Ovary (tissue), 9 donors: Measurements from ENCODE around the gene NOL6. TPM values are rescaled to one million over a fixed set of nuclear protein-coding genes. Genes with fewer than 3 reads are reported as not detected.
A peak's percentile ranks its signal among the peaks of the same experiment; 100 is the strongest.

Experiments used
- DNase-seq, 5 donors: peaks; one replicate each; pipeline ENCODE4 v3.0.0-alpha.2; 2019 to 2020
- H3K27ac ChIP-seq, 2 donors: fragments of 200-600 bp; one replicate each; pipeline versions ENCODE4 v1.5.1 to v1.8.0; 2019 to 2022
- H3K27me3 ChIP-seq: fragments of 200-600 bp; one replicate; pipeline ENCODE4 v1.8.0; 2022
- H3K36me3 ChIP-seq: fragments of 200-600 bp; sonication (generic); one replicate; pipeline ENCODE4 v1.5.1; 2019
- H3K4me1 ChIP-seq: one replicate; pipeline ENCODE4 v1.8.1; 2013; ENCODE audit warnings: mild to moderate bottlenecking, moderate library complexity; ENCODE audit not compliant: insufficient read depth
- H3K4me3 ChIP-seq: fragments of 200-600 bp; sonication (generic); one replicate; pipeline ENCODE4 v1.5.1; 2017
- H3K9me3 ChIP-seq, 2 donors: fragments of 200-600 bp in 1 of 2; sonication (generic) in 1 of 2; one replicate each; pipeline versions ENCODE4 v1.5.1 to v1.8.1; 2013 to 2019; ENCODE audit warnings: mild to moderate bottlenecking in 1 of 2, moderate library complexity in 1 of 2
- EP300 ChIP-seq: sonication (generic); formaldehyde crosslinking; IDR thresholded peaks from one replicate; pipeline ENCODE4 v1.6.1; 2017; ENCODE audit warnings: antibody characterized with exemption
- POLR2A ChIP-seq: fragments of 450-650 bp; IDR thresholded peaks from one replicate; pipeline ENCODE4 v1.6.1; 2017; ENCODE audit warnings: antibody characterized with exemption, mild to moderate bottlenecking, moderate library complexity
- WGBS, 3 donors: extraction: QIAGEN DNeasy Blood & Tissue Kit in 1 of 3; methylation state at CpG; one replicate each; pipeline versions ENCODE4 v1.1.5 to v1.1.7; 2013 to 2017; 5-methylcytosine and 5-hydroxymethylcytosine counted together
- intact Hi-C, 4 donors: fragments of 100-400 bp; cut with DNase I; formaldehyde crosslinking; loops; one replicate each; pipeline versions ENCODE4 v1.11.0 to v1.15.1; 2022 to 2023
- polyA plus RNA-seq, 2 donors: library from polyadenylated mRNA; stranded (reverse); fragments of 200-250 nt in 1 of 2; fragments of 350-450 nt in 1 of 2; fragmentation: Illumina TruSeq in 1 of 2; extraction: RNeasy Lipid Tissue Mini Kit (QIAGEN cat#74804) in 1 of 2; gene quantifications; one replicate each; pipeline ENCODE4 v1.2.3, GENCODE V29; 2013 to 2014
- total RNA-seq, 7 donors: library from RNA; depleted of rRNA in 2 of 7; stranded (reverse); fragments of >200 nt in 2 of 7; fragmentation: NEBNext Ultra II Directional in 3 of 7; extraction: Animal tissue kit (Norgen Biotek cat#: 25700) in 3 of 7; gene quantifications; one replicate each; pipeline versions ENCODE4 v1.1.0 to v1.2.4, GENCODE V29; 2016 to 2023
- TF ChIP-seq, protein P1 (sequence below), 3 donors: fragments of 450-650 bp in 2 of 3; fragments of 200-600 bp in 1 of 3; IDR thresholded peaks; one replicate each; pipeline versions ENCODE4 v1.5.1 to v1.8.0; 2016 to 2022; ENCODE audit warnings: antibody characterized with exemption in 3 of 3, mild to moderate bottlenecking in 1 of 3
- donor health status: DM: no; HTN: no; CAD: no; lungs with moderate emphysema.
- donor health status: DM: no; HTN: no; CAD: no.
- donor health status: Bipolar disorder and iron deficiency.
- donor health status: DM: yes; HTN: yes; CAD: no.
- donor health status: DM: no; HTN: no; CAD: no.
- donor health status: DM: yes; HTN: yes; CAD: no.

Gene NOL6
- total and polyA plus RNA-seq, 9 donors, result 11.7 to 50.5 (median 25.0) TPM

GRCh38 chr9:33452828-33453271, 20.9 kb downstream of the NOL6 start:
- intact Hi-C loops, result no loop called here
- H3K36me3 ChIP-seq, result no peaks in the 10 kb centered on the region
- 14 to 24% (median 18%) methylated on average over 7 of the region's 7 CpGs for WGBS, 3 donors
- H3K9me3 ChIP-seq, result no peaks in the 10 kb centered on the region
- peak in 3 of 5 donors; percentile 36 to 50 (median 44) for DNase-seq
- no peak overlapping the region for H3K4me3 ChIP-seq
- H3K4me1 ChIP-seq, result peaks cover under 1% of the 10 kb centered on the region
- H3K27ac ChIP-seq, result no peak overlapping the region
- TF ChIP-seq POLR2A, result no peak
- TF ChIP-seq, protein P1, sequence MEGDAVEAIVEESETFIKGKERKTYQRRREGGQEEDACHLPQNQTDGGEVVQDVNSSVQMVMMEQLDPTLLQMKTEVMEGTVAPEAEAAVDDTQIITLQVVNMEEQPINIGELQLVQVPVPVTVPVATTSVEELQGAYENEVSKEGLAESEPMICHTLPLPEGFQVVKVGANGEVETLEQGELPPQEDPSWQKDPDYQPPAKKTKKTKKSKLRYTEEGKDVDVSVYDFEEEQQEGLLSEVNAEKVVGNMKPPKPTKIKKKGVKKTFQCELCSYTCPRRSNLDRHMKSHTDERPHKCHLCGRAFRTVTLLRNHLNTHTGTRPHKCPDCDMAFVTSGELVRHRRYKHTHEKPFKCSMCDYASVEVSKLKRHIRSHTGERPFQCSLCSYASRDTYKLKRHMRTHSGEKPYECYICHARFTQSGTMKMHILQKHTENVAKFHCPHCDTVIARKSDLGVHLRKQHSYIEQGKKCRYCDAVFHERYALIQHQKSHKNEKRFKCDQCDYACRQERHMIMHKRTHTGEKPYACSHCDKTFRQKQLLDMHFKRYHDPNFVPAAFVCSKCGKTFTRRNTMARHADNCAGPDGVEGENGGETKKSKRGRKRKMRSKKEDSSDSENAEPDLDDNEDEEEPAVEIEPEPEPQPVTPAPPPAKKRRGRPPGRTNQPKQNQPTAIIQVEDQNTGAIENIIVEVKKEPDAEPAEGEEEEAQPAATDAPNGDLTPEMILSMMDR (IDR thresholded peaks at IDR 0.05), result no peak
- TF ChIP-seq EP300, result no peak
- no peaks in the 10 kb centered on the region for H3K27me3 ChIP-seq

GRCh38 chr9:33450621-33451146, 23.0 kb downstream of the NOL6 start:
- Histone ChIP-seq H3K36me3 (no peaks in the 10 kb centered on the region), H3K4me1 (peaks cover 6% of the 10 kb centered on the region), H3K27me3 (no peaks in the 10 kb centered on the region), H3K27ac (no peak overlapping the region), H3K4me3 (no peak overlapping the region), H3K9me3 (no peaks in the 10 kb centered on the region)
- intact Hi-C loops, result no loop called here
- 90 to 92% (median 91%) methylated on average over 4 of the region's 4 CpGs for WGBS, 3 donors
- DNase-seq, result no peak
- TF ChIP-seq POLR2A (no peak), EP300 (no peak)
- TF ChIP-seq, protein P1 (IDR thresholded peaks at IDR 0.05), result no peak

GRCh38 chr9:33449715-33450114, 24.0 kb downstream of the NOL6 start:
- TF ChIP-seq POLR2A (no peak), EP300 (no peak)
- TF ChIP-seq, protein P1 (IDR thresholded peaks at IDR 0.05), result no peak

GRCh38 chr9:33447799-33448553, 25.7 kb downstream of the NOL6 start:
- intact Hi-C loops, result no loop called here
- Histone ChIP-seq H3K27ac (no peak overlapping the region), H3K4me3 (peak overlapping the region; percentile 48), H3K27me3 (no peaks in the 10 kb centered on the region), H3K4me1 (peaks cover 8% of the 10 kb centered on the region), H3K9me3 (no peaks in the 10 kb centered on the region), H3K36me3 (no peaks in the 10 kb centered on the region)
- 29 to 39% (median 37%) methylated on average over 20 of the region's 20 CpGs for WGBS, 3 donors
- DNase-seq, result no peak
- TF ChIP-seq, protein P1 (IDR thresholded peaks at IDR 0.05), result no peak
- TF ChIP-seq EP300, result no peak
- TF ChIP-seq POLR2A, result no peak

More at GRCh38 chr9:33449715-33450114, 24.0 kb downstream of the NOL6 start:
- Histone ChIP-seq H3K27ac (no peak overlapping the region), H3K4me1 (peaks cover 6% of the 10 kb centered on the region), H3K4me3 (no peak overlapping the region), H3K9me3 (no peaks in the 10 kb centered on the region), H3K27me3 (no peaks in the 10 kb centered on the region), H3K36me3 (no peaks in the 10 kb centered on the region)
- WGBS, 3 donors, result 81 to 88% (median 87%) methylated on average over 5 of the region's 5 CpGs
- intact Hi-C loops, result no loop called here
- no peak for DNase-seq
